Measurements from ENCODE around the gene FAM222B.

The FAM222B gene

DNA sequence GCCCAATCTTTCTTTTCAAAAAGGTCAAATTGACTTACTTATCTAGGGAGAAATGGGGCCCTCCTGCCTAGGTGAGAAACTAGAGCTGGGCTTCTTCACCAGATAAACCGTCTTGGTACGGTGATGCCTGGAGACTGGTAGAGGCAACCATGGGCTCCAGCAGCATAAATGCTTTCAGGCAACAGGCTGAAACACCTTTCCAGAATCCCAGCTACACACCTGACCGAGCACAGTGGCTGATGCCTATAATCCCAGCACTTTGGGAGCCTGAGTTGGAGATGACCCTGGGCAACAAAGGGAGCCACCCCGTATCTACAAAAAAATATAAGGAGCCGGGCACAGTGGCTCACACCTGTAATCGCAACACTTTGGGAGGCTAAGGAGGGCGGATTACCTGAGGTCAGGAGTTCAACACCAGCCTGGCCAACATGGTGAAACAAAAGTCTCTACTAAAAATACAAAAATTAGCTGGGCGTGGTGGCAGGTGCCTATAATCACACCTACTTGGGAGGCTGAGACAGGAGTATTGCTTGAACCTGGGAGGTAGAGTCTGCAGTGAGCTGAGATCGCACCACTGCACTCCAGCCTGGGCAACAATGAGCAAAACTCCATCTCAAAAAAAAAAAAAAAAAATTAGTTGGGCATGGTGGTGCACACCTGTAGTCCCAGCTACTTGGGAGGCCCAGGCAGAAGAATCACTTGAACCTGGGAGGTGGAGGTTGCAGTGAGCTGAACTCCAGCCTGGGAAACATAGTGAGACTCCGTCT is 90.8 kb downstream of the FAM222B start:
- TF ChIP-seq CTCF (IDR thresholded peaks at IDR 0.05; ENCODE audit: insufficient read depth, low read depth, low read length, missing control alignments), result no peak
- H3K4me3 ChIP-seq (ENCODE audit: low read length), result no peak overlapping the region
- DNase-seq (ENCODE audit: low read depth), result no peak

GRCh38 chr17:28750178-28751047 is 92.2 kb downstream of the FAM222B start:
- peak; percentile 100 for TF ChIP-seq CTCF (IDR thresholded peaks at IDR 0.05; ENCODE audit: insufficient read depth, low read depth, low read length, missing control alignments)
- DNase-seq (ENCODE audit: low read depth), result peak; percentile 95
- no peak overlapping the region for H3K4me3 ChIP-seq (ENCODE audit: low read length)

DNA sequence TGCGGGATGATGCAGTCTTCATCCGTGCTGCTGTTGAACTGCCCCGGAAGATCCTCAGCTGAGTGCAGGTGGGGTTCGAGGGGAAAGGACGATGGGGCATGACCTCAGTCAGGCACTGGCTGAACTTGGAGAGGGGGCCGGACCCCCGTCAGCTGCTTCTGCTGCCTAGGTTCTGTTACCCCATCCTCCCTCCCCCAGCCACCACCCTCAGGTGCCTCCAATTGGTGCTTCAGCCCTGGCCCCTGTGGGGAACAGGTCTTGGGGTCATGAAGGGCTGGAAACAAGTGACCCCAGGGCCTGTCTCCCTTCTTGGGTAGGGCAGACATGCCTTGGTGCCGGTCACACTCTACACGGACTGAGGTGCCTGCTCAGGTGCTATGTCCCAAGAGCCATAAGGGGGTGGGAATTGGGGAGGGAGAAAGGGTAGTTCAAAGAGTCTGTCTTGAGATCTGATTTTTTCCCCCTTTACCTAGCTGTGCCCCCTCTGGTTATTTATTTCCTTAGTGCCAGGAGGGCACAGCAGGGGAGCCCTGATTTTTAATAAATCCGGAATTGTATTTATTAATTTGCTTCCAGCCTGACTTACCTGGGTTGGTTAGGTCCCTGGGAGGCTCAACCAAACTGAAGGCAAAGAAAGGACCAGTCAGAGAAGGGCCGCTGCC is 92.9 kb downstream of the FAM222B start:
- DNase-seq (ENCODE audit: low read depth), result no peak
- no peak for TF ChIP-seq CTCF (IDR thresholded peaks at IDR 0.05; ENCODE audit: insufficient read depth, low read depth, low read length, missing control alignments)
- no peak overlapping the region for H3K4me3 ChIP-seq (ENCODE audit: low read length)

DNA sequence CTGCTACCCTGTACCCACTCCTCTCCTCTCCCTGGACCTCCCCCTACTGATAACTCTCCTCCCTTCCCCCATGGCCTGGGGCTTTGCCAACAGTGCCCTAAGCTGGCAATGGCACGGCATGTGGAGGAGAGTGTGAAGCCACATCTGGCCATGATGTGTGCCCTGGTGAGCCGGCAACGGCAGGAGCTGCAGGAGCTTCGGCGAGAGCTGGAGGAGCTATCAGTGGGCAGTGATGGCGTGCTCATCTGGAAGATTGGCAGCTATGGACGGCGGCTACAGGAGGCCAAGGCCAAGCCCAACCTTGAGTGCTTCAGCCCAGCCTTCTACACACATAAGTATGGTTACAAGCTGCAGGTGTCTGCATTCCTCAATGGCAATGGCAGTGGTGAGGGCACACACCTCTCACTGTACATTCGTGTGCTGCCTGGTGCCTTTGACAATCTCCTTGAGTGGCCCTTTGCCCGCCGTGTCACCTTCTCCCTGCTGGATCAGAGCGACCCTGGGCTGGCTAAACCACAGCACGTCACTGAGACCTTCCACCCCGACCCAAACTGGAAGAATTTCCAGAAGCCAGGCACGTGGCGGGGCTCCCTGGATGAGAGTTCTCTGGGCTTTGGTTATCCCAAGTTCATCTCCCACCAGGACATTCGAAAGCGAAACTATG is 93.6 kb downstream of the FAM222B start:
- no peak overlapping the region for H3K4me3 ChIP-seq (ENCODE audit: low read length)
- DNase-seq (ENCODE audit: low read depth), result no peak
- no peak for TF ChIP-seq CTCF (IDR thresholded peaks at IDR 0.05; ENCODE audit: insufficient read depth, low read depth, low read length, missing control alignments)

GRCh38 chr17:28747801-28748750 is 94.5 kb downstream of the FAM222B start:
- no peak for TF ChIP-seq CTCF (IDR thresholded peaks at IDR 0.05; ENCODE audit: insufficient read depth, low read depth, low read length, missing control alignments)
- DNase-seq (ENCODE audit: low read depth), result no peak
- no peak overlapping the region for H3K4me3 ChIP-seq (ENCODE audit: low read length)

All from epithelial cell of esophagus (primary cell).